ENCODE results near the gene TTC23L.

DNA sequence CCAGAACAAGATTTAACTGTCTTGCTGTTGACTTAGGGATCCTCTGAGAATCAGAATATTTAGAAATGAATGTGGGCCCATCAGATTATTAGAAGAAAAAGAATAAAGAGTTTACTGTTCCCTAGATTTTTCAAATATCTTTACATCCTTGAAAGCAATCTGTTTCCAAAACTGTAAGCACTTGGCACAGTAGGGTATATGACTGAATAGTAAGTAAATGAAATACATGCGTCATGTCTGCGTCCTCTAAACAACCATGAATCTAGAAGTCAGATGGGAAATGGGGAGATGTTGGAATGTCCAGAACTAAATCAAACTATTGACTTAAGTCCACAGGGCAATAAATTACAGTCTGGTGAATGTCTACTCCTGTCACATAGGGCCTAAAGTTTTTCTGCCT, 26.1 kb downstream of the TTC23L start:
- no peak for TF ChIP-seq POLR2A (IDR thresholded peaks at IDR 0.05)
- TF ChIP-seq, protein P1, sequence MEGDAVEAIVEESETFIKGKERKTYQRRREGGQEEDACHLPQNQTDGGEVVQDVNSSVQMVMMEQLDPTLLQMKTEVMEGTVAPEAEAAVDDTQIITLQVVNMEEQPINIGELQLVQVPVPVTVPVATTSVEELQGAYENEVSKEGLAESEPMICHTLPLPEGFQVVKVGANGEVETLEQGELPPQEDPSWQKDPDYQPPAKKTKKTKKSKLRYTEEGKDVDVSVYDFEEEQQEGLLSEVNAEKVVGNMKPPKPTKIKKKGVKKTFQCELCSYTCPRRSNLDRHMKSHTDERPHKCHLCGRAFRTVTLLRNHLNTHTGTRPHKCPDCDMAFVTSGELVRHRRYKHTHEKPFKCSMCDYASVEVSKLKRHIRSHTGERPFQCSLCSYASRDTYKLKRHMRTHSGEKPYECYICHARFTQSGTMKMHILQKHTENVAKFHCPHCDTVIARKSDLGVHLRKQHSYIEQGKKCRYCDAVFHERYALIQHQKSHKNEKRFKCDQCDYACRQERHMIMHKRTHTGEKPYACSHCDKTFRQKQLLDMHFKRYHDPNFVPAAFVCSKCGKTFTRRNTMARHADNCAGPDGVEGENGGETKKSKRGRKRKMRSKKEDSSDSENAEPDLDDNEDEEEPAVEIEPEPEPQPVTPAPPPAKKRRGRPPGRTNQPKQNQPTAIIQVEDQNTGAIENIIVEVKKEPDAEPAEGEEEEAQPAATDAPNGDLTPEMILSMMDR (IDR thresholded peaks at IDR 0.05) = no peak
- no peak for TF ChIP-seq POLR2AphosphoS5 (IDR thresholded peaks at IDR 0.05)

Data from sigmoid colon (tissue), 4 donors.